ENCODE results near the gene AP3D1. TPM values are rescaled to one million over a fixed set of nuclear protein-coding genes. Genes with fewer than 3 reads are reported as not detected.

The AP3D1 gene
- total RNA-seq, 1 donor from 2014 or later: 98.8 TPM

DNA sequence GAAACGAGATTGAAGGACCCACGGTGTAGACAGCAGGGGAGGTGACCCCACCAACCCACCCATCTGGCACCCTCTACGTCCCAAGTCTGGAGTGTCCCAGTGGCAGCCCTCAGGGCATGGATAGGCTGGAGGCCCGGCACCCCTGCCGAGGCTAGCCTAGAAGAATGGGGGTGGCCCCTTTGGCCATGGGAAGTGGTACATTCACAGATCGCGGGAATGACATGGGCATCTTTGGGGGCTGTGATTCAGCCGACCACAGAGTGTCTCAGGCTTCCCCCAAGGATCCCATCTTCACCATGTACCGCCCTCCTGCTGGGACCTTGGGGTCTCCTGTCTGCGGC, 89.0 kb downstream of the AP3D1 start:
- TF ChIP-seq, protein P1, sequence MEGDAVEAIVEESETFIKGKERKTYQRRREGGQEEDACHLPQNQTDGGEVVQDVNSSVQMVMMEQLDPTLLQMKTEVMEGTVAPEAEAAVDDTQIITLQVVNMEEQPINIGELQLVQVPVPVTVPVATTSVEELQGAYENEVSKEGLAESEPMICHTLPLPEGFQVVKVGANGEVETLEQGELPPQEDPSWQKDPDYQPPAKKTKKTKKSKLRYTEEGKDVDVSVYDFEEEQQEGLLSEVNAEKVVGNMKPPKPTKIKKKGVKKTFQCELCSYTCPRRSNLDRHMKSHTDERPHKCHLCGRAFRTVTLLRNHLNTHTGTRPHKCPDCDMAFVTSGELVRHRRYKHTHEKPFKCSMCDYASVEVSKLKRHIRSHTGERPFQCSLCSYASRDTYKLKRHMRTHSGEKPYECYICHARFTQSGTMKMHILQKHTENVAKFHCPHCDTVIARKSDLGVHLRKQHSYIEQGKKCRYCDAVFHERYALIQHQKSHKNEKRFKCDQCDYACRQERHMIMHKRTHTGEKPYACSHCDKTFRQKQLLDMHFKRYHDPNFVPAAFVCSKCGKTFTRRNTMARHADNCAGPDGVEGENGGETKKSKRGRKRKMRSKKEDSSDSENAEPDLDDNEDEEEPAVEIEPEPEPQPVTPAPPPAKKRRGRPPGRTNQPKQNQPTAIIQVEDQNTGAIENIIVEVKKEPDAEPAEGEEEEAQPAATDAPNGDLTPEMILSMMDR (IDR thresholded peaks at IDR 0.05): no peak
- H3K4me3 ChIP-seq: peak overlapping the region in 1 of 2 donors; percentile 70
- H3K4me1 ChIP-seq: peaks cover 12 to 33% of the 10 kb centered on the region in 2 donors
- no peaks in the 10 kb centered on the region for H3K9me3 ChIP-seq
- H3K27ac ChIP-seq: no peak overlapping the region
- no peak for DNase-seq (ENCODE audit: low spot score in 2 of 2)
- no peaks in the 10 kb centered on the region for H3K36me3 ChIP-seq
- intact Hi-C loops (cut with DNase I): no loop called here
- H3K27me3 ChIP-seq: no peaks in the 10 kb centered on the region

DNA sequence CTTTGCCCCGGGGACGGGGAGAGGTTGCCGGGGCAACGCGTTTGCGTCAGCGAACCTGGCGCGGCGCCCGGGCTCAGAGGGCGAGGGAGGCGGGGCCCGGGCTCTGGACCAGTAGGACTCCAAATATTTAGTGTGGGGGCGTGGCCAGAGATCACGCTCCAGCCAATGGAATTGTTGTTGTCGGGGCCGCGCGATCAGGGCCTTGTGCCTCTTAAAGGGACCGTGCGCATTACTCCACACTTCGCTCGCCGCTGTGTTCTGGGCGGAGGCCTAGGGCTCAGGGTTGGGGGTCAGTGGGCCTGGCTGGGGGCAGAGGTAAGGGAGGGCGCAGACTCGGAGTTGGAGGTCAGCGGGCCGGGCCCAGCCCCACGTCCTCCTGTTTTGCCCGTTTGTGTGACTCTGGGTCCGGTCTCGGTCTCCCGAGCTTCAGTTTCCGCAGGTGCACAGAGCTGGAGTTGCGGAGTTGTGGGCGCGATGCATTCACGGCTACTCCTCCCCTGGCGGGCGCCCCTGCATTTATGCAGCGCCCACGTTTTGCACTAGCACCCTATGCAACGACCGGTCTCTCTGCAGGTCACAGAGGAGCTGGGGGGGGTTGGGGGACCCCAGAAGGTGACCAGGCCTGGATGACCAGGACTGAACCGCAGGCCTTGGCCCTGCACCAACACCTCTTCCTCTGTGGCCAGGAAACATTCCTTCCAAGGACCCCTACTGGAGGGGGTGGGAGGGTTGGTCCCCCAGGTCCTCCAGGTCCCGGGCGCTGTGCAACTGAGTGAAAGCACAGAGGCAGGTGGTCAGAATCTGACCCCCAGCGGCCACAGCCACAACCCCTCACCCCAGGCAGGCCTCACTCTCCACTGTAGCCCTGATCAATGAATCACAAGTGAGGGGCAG, 89.6 kb downstream of the AP3D1 start:
- intact Hi-C loops (cut with DNase I): loop anchor here (1.0 to 2.0 kb wide), 4 partner anchors 10 to 35 kb away; partner anchors contain the start of genes IZUMO4, MKNK2 and MOB3A
- DNase-seq (ENCODE audit: low spot score in 2 of 2): peak; percentile 97 to 99
- H3K9me3 ChIP-seq: no peaks in the 10 kb centered on the region
- TF ChIP-seq, protein P1 (IDR thresholded peaks at IDR 0.05): no peak
- H3K4me1 ChIP-seq: peaks cover 12 to 36% of the 10 kb centered on the region in 2 donors
- peak overlapping the region; percentile 70 to 85 for H3K4me3 ChIP-seq
- H3K27ac ChIP-seq: peak overlapping the region; percentile 98 to 99
- no peaks in the 10 kb centered on the region for H3K36me3 ChIP-seq
- no peaks in the 10 kb centered on the region for H3K27me3 ChIP-seq

DNA sequence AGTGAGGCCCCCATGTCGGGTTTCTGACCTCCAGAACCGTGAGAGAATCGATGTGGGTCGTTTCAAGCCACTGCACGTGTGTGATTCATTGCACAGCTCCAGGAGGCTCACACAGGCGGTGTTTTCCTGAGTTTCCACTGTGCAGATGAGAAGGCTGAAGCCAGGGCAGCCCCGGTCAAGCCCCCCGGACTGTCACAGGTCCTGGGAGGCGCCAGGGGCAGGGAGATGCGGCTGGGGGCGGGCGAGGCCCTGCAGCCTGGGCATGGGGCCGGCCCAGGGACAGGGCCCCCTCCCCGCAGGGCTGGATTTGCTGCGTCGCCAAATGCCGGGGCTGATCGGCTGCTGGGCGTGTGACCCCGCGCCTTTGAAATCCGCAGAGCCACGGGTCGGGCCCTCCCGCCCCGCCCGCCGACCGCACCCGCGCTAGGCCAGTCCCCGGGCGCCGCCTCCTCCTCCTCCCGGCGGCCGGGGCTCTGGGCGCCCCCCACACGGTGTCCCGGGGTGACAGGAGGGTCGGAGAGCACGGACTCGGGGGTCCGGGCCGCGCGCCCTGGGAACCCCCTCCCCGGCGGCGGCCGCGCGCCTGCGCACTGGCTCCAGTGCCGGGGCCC, 90.4 kb downstream of the AP3D1 start:
- H3K27ac ChIP-seq: peak overlapping the region; percentile 98 to 99

DNA sequence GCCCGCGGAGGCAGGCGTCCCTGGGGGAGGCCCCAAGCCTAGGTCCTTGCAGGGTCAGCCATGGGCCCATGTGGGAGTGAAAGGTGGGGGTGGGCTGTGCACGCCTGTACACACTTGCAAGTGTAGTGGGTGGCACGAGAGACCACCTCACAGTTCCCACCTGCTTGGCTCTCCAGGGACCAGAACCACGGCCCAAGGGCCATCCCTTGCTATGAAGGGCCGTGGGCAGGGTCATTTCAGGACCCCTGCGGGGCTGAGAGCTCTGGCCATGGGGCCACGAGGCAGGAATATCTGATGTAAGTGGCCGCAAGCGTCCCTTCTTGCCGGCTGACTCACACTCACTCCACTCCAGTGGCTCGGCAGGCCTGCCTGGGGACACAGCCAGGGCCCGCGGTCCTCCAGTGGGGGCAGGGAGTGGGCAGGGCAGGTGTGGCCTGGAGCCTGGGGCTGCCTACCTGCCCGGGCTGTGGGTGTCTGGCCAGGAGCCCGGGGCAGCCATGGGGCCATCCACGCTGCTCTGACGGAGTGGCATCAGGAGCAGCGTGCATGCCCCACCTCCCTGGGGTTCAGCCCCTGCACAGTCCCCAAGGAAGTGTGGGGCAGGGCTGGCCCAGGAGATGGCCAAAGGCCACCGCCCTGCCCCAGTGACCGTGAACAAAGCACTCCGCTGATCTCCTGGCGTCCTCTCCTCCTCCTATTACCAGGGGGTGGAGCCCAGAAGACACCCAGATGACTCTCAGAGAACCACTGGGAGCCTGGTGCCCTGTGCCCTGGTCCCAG, 91.8 kb downstream of the AP3D1 start:
- H3K36me3 ChIP-seq: no peaks in the 10 kb centered on the region
- peaks cover 22 to 49% of the 10 kb centered on the region in 2 donors for H3K4me1 ChIP-seq
- intact Hi-C loops (cut with DNase I): loop anchor here (2.0 kb wide), 1 partner anchor 37 kb away; the partner anchor contains the start of genes IZUMO4 and MOB3A
- H3K9me3 ChIP-seq: no peaks in the 10 kb centered on the region
- DNase-seq (ENCODE audit: low spot score in 2 of 2): peak; percentile 39 to 88
- H3K27me3 ChIP-seq: no peaks in the 10 kb centered on the region
- peak overlapping the region; percentile 70 to 85 for H3K4me3 ChIP-seq
- TF ChIP-seq, protein P1 (IDR thresholded peaks at IDR 0.05): no peak
- peak overlapping the region; percentile 98 to 99 for H3K27ac ChIP-seq

More for the DNA sequence above, 90.4 kb downstream of the AP3D1 start:
- H3K9me3 ChIP-seq: no peaks in the 10 kb centered on the region
- peaks cover 16 to 44% of the 10 kb centered on the region in 2 donors for H3K4me1 ChIP-seq
- DNase-seq (ENCODE audit: low spot score in 2 of 2): peak in 1 of 2 donors; percentile 80
- intact Hi-C loops (cut with DNase I): loop anchor here (1.0 to 2.0 kb wide), 4 partner anchors 10 to 36 kb away; partner anchors contain the start of genes IZUMO4, MKNK2 and MOB3A
- TF ChIP-seq, protein P1 (IDR thresholded peaks at IDR 0.05): no peak
- H3K27me3 ChIP-seq: no peaks in the 10 kb centered on the region
- H3K36me3 ChIP-seq: no peaks in the 10 kb centered on the region
- H3K4me3 ChIP-seq: peak overlapping the region; percentile 70 to 85

Measured in ascending aorta (tissue), 2 donors.